BE2C (cell line): ENCODE measurements around the gene HES2.
"Not testable (repeated sequence)": the region's sequence is repeated elsewhere in the genome, so short reads cannot be mapped to it uniquely, and the experiment has no call there.

Experiments used
- DNase-seq: peaks from one replicate; pipeline ENCODE4 v3.0.0-alpha.2; 2020
- H3K27me3 ChIP-seq: fragments of 250-450 bp; sonication (Bioruptor Pico); 2 replicates; pipeline ENCODE4 v1.5.1; 2020; ENCODE audit warnings: mild to moderate bottlenecking
- H3K36me3 ChIP-seq: fragments of 250-450 bp; sonication (Bioruptor Pico); 2 replicates; pipeline ENCODE4 v1.5.1; 2020; ENCODE audit warnings: mild to moderate bottlenecking
- H3K4me1 ChIP-seq: fragments of 250-450 bp; sonication (Bioruptor Pico); 2 replicates; pipeline ENCODE4 v1.5.1; 2020
- H3K4me3 ChIP-seq: 2 replicates; pipeline ENCODE4 v1.5.1; 2011; ENCODE audit warnings: low read depth, low read length
- H3K9me3 ChIP-seq: fragments of 250-450 bp; sonication (Bioruptor Pico); 2 replicates; pipeline ENCODE4 v1.5.1; 2020
- CTCF ChIP-seq: IDR thresholded peaks from 2 replicates; pipeline ENCODE4 v1.5.1; 2012; ENCODE audit warnings: mild to moderate bottlenecking, low read depth, low read length

Gene HES2

DNA sequence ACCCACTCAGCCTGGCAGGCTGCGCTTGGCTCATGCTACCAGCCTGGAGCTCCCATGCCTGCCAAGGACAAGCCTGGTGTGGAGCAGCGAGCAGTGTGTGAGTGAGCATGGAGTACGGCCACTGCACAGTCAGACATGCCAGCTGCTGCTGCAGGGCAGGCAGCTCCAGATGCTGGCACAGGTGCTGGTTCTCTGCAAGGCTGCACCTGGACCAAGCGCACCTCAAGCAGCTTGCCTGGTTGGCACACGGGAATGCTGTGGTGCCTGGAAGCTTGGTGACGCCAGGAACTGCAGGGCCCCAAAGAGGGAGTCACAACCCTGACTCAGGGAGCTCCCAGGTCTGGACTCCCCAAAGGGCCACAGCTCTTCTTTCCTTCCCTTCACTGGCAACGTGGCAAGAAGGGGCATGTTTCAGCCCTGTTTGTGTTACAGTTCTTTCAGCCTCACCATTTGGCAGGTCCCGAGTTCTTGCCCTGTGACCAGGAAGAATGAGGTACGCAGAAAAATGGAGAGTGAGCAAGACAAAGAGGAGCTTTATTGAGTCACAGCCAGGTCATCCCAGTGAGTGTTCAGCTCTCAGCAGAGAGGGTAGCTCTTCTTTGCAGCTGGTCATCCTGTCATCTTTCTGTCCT lies 52.2 kb downstream of the HES2 start:
- H3K9me3 ChIP-seq: no peaks in the 10 kb centered on the region
- H3K36me3 ChIP-seq: no peaks in the 10 kb centered on the region
- no peaks in the 10 kb centered on the region; the same call in 1 of the 2 replicates for H3K4me1 ChIP-seq
- DNase-seq: no peak
- no peaks in the 10 kb centered on the region for H3K27me3 ChIP-seq
- no peak for TF ChIP-seq CTCF
- no peak overlapping the region for H3K4me3 ChIP-seq

GRCh38 chr1:6365047-6365446 lies 54.7 kb downstream of the HES2 start:
- Histone ChIP-seq H3K4me1 (peaks cover 10% of the 10 kb centered on the region), H3K9me3 (no peaks in the 10 kb centered on the region), H3K36me3 (no peaks in the 10 kb centered on the region), H3K4me3 (no peak overlapping the region), H3K27me3 (no peaks in the 10 kb centered on the region)
- DNase-seq: no peak
- TF ChIP-seq CTCF: no peak

DNA sequence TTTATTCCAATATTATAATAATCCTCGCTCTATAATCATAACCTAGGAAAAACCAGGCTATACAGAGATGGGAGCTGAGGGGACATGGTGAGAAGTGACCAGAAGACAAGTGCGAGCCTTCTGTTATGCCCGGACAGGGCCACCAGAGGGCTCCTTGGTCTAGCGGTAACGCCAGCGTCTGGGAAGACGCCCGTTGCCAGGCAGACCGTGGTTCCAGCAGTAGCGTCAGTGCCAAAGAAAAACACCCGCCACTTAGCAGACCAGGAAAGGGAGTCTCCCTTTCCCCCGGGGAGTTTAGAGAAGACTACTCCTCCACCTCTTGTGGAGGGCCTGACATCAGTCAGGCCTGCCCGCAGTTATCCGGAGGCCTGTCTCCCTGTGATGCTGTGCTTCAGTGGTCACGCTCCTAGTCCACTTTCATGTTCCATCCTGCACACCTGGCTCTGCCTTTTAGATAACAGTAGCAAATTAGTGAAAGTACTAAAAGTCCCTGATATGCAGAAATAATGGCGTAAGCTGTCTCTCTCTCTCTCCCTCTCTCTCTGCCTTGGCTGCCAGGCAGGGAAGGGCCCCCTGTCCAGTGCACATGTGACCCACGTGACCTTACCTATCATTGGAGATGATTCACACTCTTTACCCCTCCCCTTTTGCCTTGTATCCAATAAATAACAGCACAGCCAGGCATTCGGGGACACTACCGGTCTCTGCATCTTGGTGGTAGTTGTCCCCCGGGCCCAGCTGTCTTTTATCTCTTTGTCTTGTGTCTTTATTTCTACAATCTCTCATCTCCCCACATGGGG lies 56.4 kb downstream of the HES2 start:
- H3K4me3 ChIP-seq, H3K36me3 ChIP-seq, H3K27me3 ChIP-seq, H3K9me3 ChIP-seq: not testable (repeated sequence)
- TF ChIP-seq CTCF: peak; percentile 49
- DNase-seq: peak; percentile 75
- H3K4me1 ChIP-seq: peaks cover 23% of the 10 kb centered on the region
